ENCODE results near the gene SLC11A1.

DNA sequence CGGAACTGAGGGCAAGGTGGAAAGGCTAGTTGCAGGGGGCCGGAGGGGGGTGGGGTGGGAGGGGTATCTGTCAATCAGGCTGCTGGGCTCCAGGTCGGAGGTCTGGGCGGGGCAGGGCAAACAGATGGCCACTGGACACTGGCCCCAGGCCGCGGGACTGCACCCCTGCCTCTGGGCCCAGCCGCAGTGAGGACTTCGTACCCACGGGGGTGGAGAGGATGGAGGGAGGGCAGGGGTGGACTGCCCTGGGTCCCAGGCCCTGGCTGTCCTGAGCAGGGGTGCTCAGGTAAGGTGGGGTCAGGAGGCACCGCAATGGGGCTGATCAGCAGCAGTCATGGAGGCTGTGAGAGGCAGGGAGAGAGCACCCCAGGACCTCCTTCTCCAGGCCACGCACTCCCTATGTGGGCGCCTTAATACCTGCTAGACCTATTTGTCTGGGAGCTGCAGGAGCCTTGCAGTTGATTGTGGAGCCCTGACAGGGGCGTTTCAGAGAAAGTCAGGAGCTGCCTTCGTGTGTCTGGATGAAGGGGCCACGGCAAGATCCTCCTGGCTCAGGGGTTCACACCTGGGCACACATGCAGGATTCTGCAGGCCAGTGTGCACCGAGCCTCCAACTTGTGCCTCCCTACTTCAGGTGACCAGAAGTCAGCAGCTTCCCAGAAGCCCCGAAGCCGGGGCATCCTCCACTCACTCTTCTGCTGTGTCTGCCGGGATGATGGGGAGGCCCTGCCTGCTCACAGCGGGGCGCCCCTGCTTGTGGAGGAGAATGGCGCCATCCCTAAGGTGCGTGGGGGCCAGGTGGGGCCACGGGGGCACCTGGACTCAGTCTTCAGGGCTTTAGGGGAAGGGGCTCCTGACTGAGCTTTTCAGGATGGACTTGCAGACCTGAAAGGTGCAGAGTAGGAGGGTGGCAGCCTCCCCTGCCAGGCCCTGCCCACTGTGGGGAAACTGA is 19.1 kb downstream of the SLC11A1 start:
- TF ChIP-seq, protein P1, sequence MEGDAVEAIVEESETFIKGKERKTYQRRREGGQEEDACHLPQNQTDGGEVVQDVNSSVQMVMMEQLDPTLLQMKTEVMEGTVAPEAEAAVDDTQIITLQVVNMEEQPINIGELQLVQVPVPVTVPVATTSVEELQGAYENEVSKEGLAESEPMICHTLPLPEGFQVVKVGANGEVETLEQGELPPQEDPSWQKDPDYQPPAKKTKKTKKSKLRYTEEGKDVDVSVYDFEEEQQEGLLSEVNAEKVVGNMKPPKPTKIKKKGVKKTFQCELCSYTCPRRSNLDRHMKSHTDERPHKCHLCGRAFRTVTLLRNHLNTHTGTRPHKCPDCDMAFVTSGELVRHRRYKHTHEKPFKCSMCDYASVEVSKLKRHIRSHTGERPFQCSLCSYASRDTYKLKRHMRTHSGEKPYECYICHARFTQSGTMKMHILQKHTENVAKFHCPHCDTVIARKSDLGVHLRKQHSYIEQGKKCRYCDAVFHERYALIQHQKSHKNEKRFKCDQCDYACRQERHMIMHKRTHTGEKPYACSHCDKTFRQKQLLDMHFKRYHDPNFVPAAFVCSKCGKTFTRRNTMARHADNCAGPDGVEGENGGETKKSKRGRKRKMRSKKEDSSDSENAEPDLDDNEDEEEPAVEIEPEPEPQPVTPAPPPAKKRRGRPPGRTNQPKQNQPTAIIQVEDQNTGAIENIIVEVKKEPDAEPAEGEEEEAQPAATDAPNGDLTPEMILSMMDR (conservative IDR thresholded peaks at IDR 0.05; ENCODE audit: low read depth, low read length): no peak
- no peak for TF ChIP-seq EZH2 (IDR thresholded peaks at IDR 0.05; ENCODE audit: low read length, unreplicated experiment)

Measured in PC-3 (cell line).